Activated CD4-positive, alpha-beta memory T cell treated with anti-CD3 and anti-CD28 coated beads for 36 hours (primary cell): ENCODE data around the gene CYTH4. TPM values are rescaled to one million over a fixed set of nuclear protein-coding genes. Genes with fewer than 3 reads are reported as not detected.
"Not testable (repeated sequence)": the region's sequence is repeated elsewhere in the genome, so short reads cannot be mapped to it uniquely, and the experiment has no call there.

Source experiments
- CTCF ChIA-PET: fragments of 350-600 bp; sonication (Branson Sonifier 250); formaldehyde crosslinking; loops from one replicate; lab custom pipeline; 2021; ENCODE audit warnings: antibody characterized with exemption, inconsistent platforms; lab: Charles Lee
- POLR2A ChIA-PET: fragments of 350-600 bp; sonication (Branson Sonifier 250); formaldehyde crosslinking; loops from one replicate; lab custom pipeline; 2021; ENCODE audit warnings: antibody characterized with exemption; lab: Charles Lee
- DNase-seq: peaks from one replicate; pipeline ENCODE4 v3.0.0-alpha.2; 2020
- H3K27ac Mint-ChIP-seq: one replicate; pipeline ENCODE4 v1.8.0; 2021; ENCODE audit warnings: mixed read lengths
- H3K27me3 Mint-ChIP-seq: one replicate; pipeline ENCODE4 v1.8.0; 2021; ENCODE audit warnings: mixed read lengths
- H3K36me3 Mint-ChIP-seq: one replicate; pipeline ENCODE4 v1.8.0; 2021; ENCODE audit warnings: mixed read lengths
- H3K4me1 Mint-ChIP-seq: one replicate; pipeline ENCODE4 v1.8.0; 2021; ENCODE audit warnings: low read depth, mixed read lengths
- H3K4me3 Mint-ChIP-seq: one replicate; pipeline ENCODE4 v1.8.0; 2021; ENCODE audit warnings: mild to moderate bottlenecking, mixed read lengths
- H3K9me3 Mint-ChIP-seq: one replicate; pipeline ENCODE4 v1.8.0; 2021; ENCODE audit warnings: mixed read lengths
- intact Hi-C: fragments of 100-400 bp; cut with micrococcal nuclease; formaldehyde crosslinking; loops from one replicate; pipeline ENCODE4 v1.15.1; 2023
- total RNA-seq, 2 experiments: library from RNA; stranded (reverse); gene quantifications; one replicate each; pipeline ENCODE4 v1.2.3, GENCODE V29; 2021

Gene CYTH4
- total RNA-seq, 2 experiments from 2014 or later = 58.7 to 60.5 TPM

- intact Hi-C loops = no loop called here
- H3K36me3 Mint-ChIP-seq = no peaks in the 10 kb centered on the region
- no peaks in the 10 kb centered on the region for H3K9me3 Mint-ChIP-seq
- DNase-seq = no peak
- CTCF ChIA-PET = interaction anchor here (1.2 to 1.3 kb wide), 3 partner anchors 103 to 267 kb away, joined by 4 to 6 read pairs (median 4); partner anchors contain the start of gene ELFN2
- POLR2A ChIA-PET = interaction anchor here (1.5 kb wide), 1 partner anchor 11 kb away, joined by 3 read pairs; no protein-coding TSS in a partner anchor
- H3K4me1 Mint-ChIP-seq = no peaks in the 10 kb centered on the region
- peaks cover 24% of the 10 kb centered on the region for H3K27me3 Mint-ChIP-seq
- H3K27ac Mint-ChIP-seq = no peak overlapping the region
- H3K4me3 Mint-ChIP-seq = no peak overlapping the region
Measured at GRCh38 chr22:37325039-37325395, 42.7 kb downstream of the CYTH4 start.

- peaks cover 2% of the 10 kb centered on the region for H3K4me1 Mint-ChIP-seq
- no peaks in the 10 kb centered on the region for H3K9me3 Mint-ChIP-seq
- H3K27me3 Mint-ChIP-seq = peaks cover 30% of the 10 kb centered on the region
- no peaks in the 10 kb centered on the region for H3K36me3 Mint-ChIP-seq
- no peak overlapping the region for H3K27ac Mint-ChIP-seq
- intact Hi-C loops = no loop called here
- DNase-seq = no peak
- H3K4me3 Mint-ChIP-seq = no peak overlapping the region
- ChIA-PET CTCF (interaction anchor here (0.7 to 1.3 kb wide), 2 partner anchors 11 to 539 kb away, joined by 3 read pairs; no protein-coding TSS in a partner anchor), POLR2A (no interaction called here)
Measured at GRCh38 chr22:37326726-37327125, 44.4 kb downstream of the CYTH4 start.

- POLR2A ChIA-PET = no interaction called here
- H3K4me3 Mint-ChIP-seq = no peak overlapping the region
- H3K9me3 Mint-ChIP-seq = no peaks in the 10 kb centered on the region
- no peak overlapping the region for H3K27ac Mint-ChIP-seq
- CTCF ChIA-PET = interaction anchor here (0.8 kb wide), 1 partner anchor 12 kb away, joined by 3 read pairs; no protein-coding TSS in a partner anchor
- intact Hi-C loops = no loop called here
- peaks cover 39% of the 10 kb centered on the region for H3K27me3 Mint-ChIP-seq
- H3K36me3 Mint-ChIP-seq = no peaks in the 10 kb centered on the region
- peaks cover 2% of the 10 kb centered on the region for H3K4me1 Mint-ChIP-seq
- DNase-seq = no peak
Measured at GRCh38 chr22:37328017-37328416, 45.7 kb downstream of the CYTH4 start.

- peaks cover 39% of the 10 kb centered on the region for H3K27me3 Mint-ChIP-seq
- H3K9me3 Mint-ChIP-seq, H3K4me3 Mint-ChIP-seq, DNase-seq, H3K27ac Mint-ChIP-seq, H3K4me1 Mint-ChIP-seq, POLR2A ChIA-PET, intact Hi-C loops, H3K36me3 Mint-ChIP-seq: not testable (repeated sequence)
- CTCF ChIA-PET = interaction anchor here (0.8 kb wide), 1 partner anchor 12 kb away, joined by 3 read pairs; no protein-coding TSS in a partner anchor
Measured at GRCh38 chr22:37328538-37329237, 46.4 kb downstream of the CYTH4 start.

- ChIA-PET CTCF (interaction anchor here (0.9 kb wide), 1 partner anchor 553 kb away, joined by 3 read pairs; the partner anchor contains the start of gene IFT27), POLR2A (no interaction called here)
- DNase-seq = no peak
- H3K36me3 Mint-ChIP-seq = no peaks in the 10 kb centered on the region
- peaks cover 2% of the 10 kb centered on the region for H3K4me1 Mint-ChIP-seq
- intact Hi-C loops = no loop called here
- H3K27ac Mint-ChIP-seq = no peak overlapping the region
- H3K4me3 Mint-ChIP-seq = no peak overlapping the region
- peaks cover 38% of the 10 kb centered on the region for H3K27me3 Mint-ChIP-seq
- H3K9me3 Mint-ChIP-seq = no peaks in the 10 kb centered on the region
Measured at GRCh38 chr22:37329238-37330140, 47.2 kb downstream of the CYTH4 start.

GRCh38 chr22:37330200-37331033 is 48.1 kb downstream of the CYTH4 start:
- no peak overlapping the region for H3K4me3 Mint-ChIP-seq
- POLR2A ChIA-PET = no interaction called here
- no peaks in the 10 kb centered on the region for H3K36me3 Mint-ChIP-seq
- CTCF ChIA-PET = interaction anchor here (0.9 to 1.1 kb wide), 3 partner anchors 13 to 554 kb away, joined by 3 to 4 read pairs (median 3); partner anchors contain the start of gene IFT27
- H3K4me1 Mint-ChIP-seq = peaks cover 8% of the 10 kb centered on the region
- H3K27ac Mint-ChIP-seq = no peak overlapping the region
- intact Hi-C loops = no loop called here
- peak; percentile 79 for DNase-seq
- peaks cover 45% of the 10 kb centered on the region for H3K27me3 Mint-ChIP-seq
- H3K9me3 Mint-ChIP-seq = no peaks in the 10 kb centered on the region

GRCh38 chr22:37331034-37331428 is 48.7 kb downstream of the CYTH4 start:
- H3K9me3 Mint-ChIP-seq = no peaks in the 10 kb centered on the region
- no peak overlapping the region for H3K27ac Mint-ChIP-seq
- no peaks in the 10 kb centered on the region for H3K36me3 Mint-ChIP-seq
- ChIA-PET CTCF (interaction anchor here (0.9 to 1.4 kb wide), 3 partner anchors 13 to 128 kb away, joined by 3 to 5 read pairs (median 4); no protein-coding TSS in a partner anchor), POLR2A (no interaction called here)
- no peak overlapping the region for H3K4me3 Mint-ChIP-seq
- H3K27me3 Mint-ChIP-seq = peaks cover 49% of the 10 kb centered on the region
- H3K4me1 Mint-ChIP-seq = peaks cover 9% of the 10 kb centered on the region
- no peak for DNase-seq
- intact Hi-C loops = no loop called here

GRCh38 chr22:37331856-37332536 is 49.7 kb downstream of the CYTH4 start:
- Mint-ChIP-seq H3K4me3 (no peak overlapping the region), H3K4me1 (peaks cover 9% of the 10 kb centered on the region), H3K27ac (no peak overlapping the region), H3K27me3 (peaks cover 51% of the 10 kb centered on the region), H3K9me3 (no peaks in the 10 kb centered on the region), H3K36me3 (no peaks in the 10 kb centered on the region)
- no peak for DNase-seq
- CTCF ChIA-PET = interaction anchor here (0.8 to 1.4 kb wide), 4 partner anchors 14 to 126 kb away, joined by 3 to 5 read pairs (median 4); no protein-coding TSS in a partner anchor
- POLR2A ChIA-PET = no interaction called here
- intact Hi-C loops = no loop called here

- no peak for DNase-seq
- CTCF ChIA-PET = interaction anchor here (0.6 to 2.4 kb wide), 8 partner anchors 9 to 298 kb away, joined by 3 to 14 read pairs (median 3); no protein-coding TSS in a partner anchor
- Mint-ChIP-seq H3K36me3 (no peaks in the 10 kb centered on the region), H3K4me3 (no peak overlapping the region), H3K4me1 (peaks cover 9% of the 10 kb centered on the region), H3K9me3 (no peaks in the 10 kb centered on the region), H3K27ac (no peak overlapping the region), H3K27me3 (peaks cover 48% of the 10 kb centered on the region)
- intact Hi-C loops = no loop called here
- POLR2A ChIA-PET = interaction anchor here (0.6 kb wide), 1 partner anchor 18 kb away, joined by 3 read pairs; no protein-coding TSS in a partner anchor
Measured at GRCh38 chr22:37333724-37334460, 51.6 kb downstream of the CYTH4 start.

- no peaks in the 10 kb centered on the region for H3K36me3 Mint-ChIP-seq
- H3K9me3 Mint-ChIP-seq = no peaks in the 10 kb centered on the region
- intact Hi-C loops = no loop called here
- no peak overlapping the region for H3K27ac Mint-ChIP-seq
- H3K27me3 Mint-ChIP-seq = peaks cover 46% of the 10 kb centered on the region
- ChIA-PET POLR2A (no interaction called here), CTCF (interaction anchor here (0.6 to 2.4 kb wide), 8 partner anchors 8 to 298 kb away, joined by 3 to 14 read pairs (median 3); no protein-coding TSS in a partner anchor)
- H3K4me3 Mint-ChIP-seq = no peak overlapping the region
- peaks cover 9% of the 10 kb centered on the region for H3K4me1 Mint-ChIP-seq
- DNase-seq = no peak
Measured at GRCh38 chr22:37334461-37334858, 52.2 kb downstream of the CYTH4 start.
